Left ventricle myocardium inferior (tissue), 1 donor: ENCODE data around the gene PDE1C. TPM values are rescaled to one million over a fixed set of nuclear protein-coding genes. Genes with fewer than 3 reads are reported as not detected.
A peak's percentile ranks its signal among the peaks of the same experiment; 100 is the strongest.

Experiments
- DNase-seq: peaks from one replicate; pipeline ENCODE4 v3.0.0-alpha.2; 2020
- H3K27ac ChIP-seq: fragments of 200-600 bp; replicated peaks from 2 replicates; pipeline ENCODE4 v1.8.0; 2021
- H3K27me3 ChIP-seq: fragments of 200-600 bp; 2 replicates; pipeline ENCODE4 v1.8.0; 2021; ENCODE audit warnings: low read depth
- H3K36me3 ChIP-seq: fragments of 200-600 bp; 2 replicates; pipeline ENCODE4 v1.8.0; 2021
- H3K4me1 ChIP-seq: fragments of 200-600 bp; 2 replicates; pipeline ENCODE4 v1.8.0; 2021
- H3K4me3 ChIP-seq: fragments of 200-600 bp; 2 replicates; pipeline ENCODE4 v1.8.0; 2021; ENCODE audit warnings: mild to moderate bottlenecking, moderate library complexity
- H3K9me3 ChIP-seq: fragments of 200-600 bp; replicated peaks from 2 replicates; pipeline ENCODE4 v1.8.0; 2021
- intact Hi-C: fragments of 100-400 bp; cut with micrococcal nuclease; formaldehyde crosslinking; loops from one replicate; pipeline ENCODE4 v1.11.0; 2022
- total RNA-seq: library from RNA; stranded (reverse); fragmentation: NEBNext Ultra II Directional; extraction: Animal tissue kit (Norgen Biotek cat#: 25700); gene quantifications from one replicate; pipeline ENCODE4 v1.2.1, GENCODE V29; 2021
- TF ChIP-seq, protein P1 (sequence below): fragments of 200-600 bp; IDR thresholded peaks from 2 replicates; pipeline ENCODE4 v1.8.0; 2021; ENCODE audit warnings: antibody characterized with exemption, mild to moderate bottlenecking, borderline replicate concordance
- donor health status: DM: no; HTN: yes; CAD: no; lungs with severe emphysema.

Gene PDE1C
- total RNA-seq, 1 donor from 2014 or later: 207 TPM

DNA sequence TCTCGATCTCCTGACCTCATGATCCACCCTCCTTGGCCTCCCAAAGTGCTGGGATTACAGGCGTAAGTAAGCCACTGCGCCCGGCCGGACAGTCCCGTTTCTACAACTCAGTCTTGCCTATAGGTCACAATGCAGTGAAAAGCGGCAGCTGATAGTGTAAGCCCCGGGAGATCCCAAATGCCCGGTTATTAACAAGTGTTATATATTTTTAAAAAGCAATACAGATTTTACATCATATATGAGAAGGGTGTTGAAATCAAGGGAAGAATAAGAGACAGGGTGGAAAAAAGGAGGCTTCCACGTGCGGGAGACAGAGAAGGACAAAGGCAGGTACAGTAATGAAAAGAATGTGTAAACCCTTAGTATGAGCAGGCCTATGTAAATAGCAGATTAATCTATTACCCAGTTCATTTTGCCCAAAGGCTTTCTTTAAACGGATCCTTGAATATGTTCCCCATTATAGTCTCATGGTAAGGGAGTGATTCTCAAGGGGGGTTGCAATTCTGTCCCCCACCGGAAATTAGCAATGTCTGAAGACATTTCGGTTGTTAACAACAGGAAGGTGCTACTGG lies 170.8 kb downstream of the PDE1C start:
- no peak for DNase-seq
- no peak overlapping the region for H3K27ac ChIP-seq
- H3K4me1 ChIP-seq: peaks cover 70% of the 10 kb centered on the region
- no peaks in the 10 kb centered on the region for H3K36me3 ChIP-seq
- no peaks in the 10 kb centered on the region for H3K9me3 ChIP-seq
- TF ChIP-seq, protein P1, sequence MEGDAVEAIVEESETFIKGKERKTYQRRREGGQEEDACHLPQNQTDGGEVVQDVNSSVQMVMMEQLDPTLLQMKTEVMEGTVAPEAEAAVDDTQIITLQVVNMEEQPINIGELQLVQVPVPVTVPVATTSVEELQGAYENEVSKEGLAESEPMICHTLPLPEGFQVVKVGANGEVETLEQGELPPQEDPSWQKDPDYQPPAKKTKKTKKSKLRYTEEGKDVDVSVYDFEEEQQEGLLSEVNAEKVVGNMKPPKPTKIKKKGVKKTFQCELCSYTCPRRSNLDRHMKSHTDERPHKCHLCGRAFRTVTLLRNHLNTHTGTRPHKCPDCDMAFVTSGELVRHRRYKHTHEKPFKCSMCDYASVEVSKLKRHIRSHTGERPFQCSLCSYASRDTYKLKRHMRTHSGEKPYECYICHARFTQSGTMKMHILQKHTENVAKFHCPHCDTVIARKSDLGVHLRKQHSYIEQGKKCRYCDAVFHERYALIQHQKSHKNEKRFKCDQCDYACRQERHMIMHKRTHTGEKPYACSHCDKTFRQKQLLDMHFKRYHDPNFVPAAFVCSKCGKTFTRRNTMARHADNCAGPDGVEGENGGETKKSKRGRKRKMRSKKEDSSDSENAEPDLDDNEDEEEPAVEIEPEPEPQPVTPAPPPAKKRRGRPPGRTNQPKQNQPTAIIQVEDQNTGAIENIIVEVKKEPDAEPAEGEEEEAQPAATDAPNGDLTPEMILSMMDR: no peak
- intact Hi-C loops: no loop called here
- H3K27me3 ChIP-seq: no peaks in the 10 kb centered on the region
- H3K4me3 ChIP-seq: no peak overlapping the region

DNA sequence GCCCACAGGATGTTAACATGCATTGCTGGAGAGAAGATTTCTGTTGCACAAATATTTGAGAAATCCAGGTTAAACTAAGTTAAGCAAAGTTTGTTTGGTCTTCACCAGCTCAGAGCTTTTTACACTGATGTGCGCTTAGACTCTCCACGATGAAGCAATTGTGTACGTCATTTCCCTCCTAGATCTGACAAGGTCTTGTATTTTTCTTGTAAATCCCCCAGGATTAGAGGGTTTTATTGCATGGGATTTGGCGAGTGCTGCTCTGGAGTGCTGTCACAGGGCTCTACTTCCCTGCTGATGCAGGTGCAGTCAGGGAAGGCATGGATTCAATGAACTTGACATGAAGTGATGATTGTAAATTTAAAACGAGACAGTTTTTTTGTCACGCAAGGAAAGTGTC lies 173.3 kb downstream of the PDE1C start:
- TF ChIP-seq, protein P1: no peak
- no peaks in the 10 kb centered on the region for H3K9me3 ChIP-seq
- H3K27ac ChIP-seq: no peak overlapping the region
- H3K36me3 ChIP-seq: no peaks in the 10 kb centered on the region
- no peak for DNase-seq
- intact Hi-C loops: no loop called here
- H3K27me3 ChIP-seq: no peaks in the 10 kb centered on the region
- H3K4me3 ChIP-seq: no peak overlapping the region
- H3K4me1 ChIP-seq: peaks cover 78% of the 10 kb centered on the region

DNA sequence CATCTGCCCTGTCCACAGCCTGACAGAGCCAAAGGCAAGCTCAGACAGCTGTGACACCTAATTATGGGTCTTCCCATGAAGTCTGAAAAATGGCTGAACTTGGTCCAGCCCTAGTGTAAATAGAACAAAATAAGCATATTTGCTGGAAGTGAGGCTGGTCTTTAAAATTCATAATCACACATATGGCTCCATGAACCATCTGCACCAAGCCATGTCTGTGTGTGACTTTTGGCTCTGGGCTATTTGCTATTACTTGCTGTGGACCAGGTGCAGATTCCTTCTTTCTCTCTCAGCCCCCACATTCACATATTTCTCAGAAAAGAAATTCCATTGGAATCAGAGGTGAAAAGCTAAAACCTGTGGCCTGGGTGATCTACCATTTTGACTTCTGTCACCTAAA lies 175.9 kb downstream of the PDE1C start:
- Histone ChIP-seq H3K36me3 (no peaks in the 10 kb centered on the region), H3K4me1 (peaks cover 97% of the 10 kb centered on the region), H3K27ac (peak overlapping the region; percentile 30), H3K4me3 (no peak overlapping the region), H3K27me3 (no peaks in the 10 kb centered on the region), H3K9me3 (no peaks in the 10 kb centered on the region)
- intact Hi-C loops: no loop called here
- TF ChIP-seq, protein P1: no peak
- no peak for DNase-seq

DNA sequence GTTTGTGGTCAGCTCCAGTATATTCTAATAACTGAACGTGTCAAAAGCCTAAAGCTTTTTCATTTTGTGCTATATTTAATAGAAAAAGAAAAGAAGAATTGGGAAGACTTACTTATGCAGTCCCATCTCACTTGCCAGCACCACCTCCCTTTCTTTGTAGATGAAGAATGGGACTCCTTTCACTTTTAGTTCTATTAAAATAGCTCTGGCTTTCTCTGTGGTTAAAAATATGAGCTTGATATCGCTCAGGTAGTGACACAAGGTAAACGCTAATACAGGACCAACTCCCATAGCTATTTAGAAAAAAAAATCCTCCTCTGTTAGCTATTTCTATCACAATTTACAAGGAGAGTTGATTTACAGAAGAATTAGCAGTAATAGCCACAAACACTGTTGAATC lies 176.8 kb downstream of the PDE1C start:
- DNase-seq: no peak
- TF ChIP-seq, protein P1: no peak
- peaks cover 97% of the 10 kb centered on the region for H3K4me1 ChIP-seq
- peak overlapping the region; percentile 30 for H3K27ac ChIP-seq
- no peaks in the 10 kb centered on the region for H3K27me3 ChIP-seq
- no peak overlapping the region for H3K4me3 ChIP-seq
- intact Hi-C loops: no loop called here
- no peaks in the 10 kb centered on the region for H3K36me3 ChIP-seq
- H3K9me3 ChIP-seq: no peaks in the 10 kb centered on the region

DNA sequence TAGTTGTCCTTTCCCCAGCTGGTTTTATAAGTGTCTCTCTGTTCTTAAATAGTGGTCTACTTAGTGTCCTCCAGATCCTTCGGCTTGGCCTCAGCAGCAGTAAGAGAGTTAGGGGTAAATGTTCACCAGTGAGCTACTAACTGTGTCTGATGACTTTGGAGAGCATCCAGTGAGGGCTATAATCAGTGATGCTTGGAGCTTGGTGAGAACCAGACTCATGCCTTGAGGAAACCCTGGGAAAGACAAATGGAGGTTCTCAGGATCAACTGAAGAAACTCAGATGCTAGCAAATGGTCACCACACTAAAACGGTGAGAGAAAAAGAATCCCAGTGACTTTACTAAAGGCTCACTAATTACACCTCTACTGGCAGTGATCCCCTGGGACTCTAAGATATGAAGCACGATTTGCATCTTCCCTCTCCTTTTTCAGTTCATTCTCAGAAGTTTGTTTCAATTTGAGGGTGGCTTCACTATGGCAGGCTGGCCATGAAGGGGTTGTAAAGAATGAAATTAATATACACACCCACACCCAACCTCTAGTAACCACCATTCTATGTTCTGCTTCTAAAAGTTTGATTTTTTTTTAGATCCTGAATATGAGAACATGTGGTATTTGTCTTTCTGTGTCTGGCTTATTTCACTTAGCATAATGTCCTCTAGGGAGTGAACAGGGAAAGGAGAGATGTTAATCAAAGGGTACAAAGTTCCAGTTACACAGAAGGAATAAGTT lies 177.9 kb downstream of the PDE1C start:
- Histone ChIP-seq H3K4me1 (peaks cover 88% of the 10 kb centered on the region), H3K4me3 (no peak overlapping the region), H3K36me3 (no peaks in the 10 kb centered on the region), H3K27me3 (no peaks in the 10 kb centered on the region), H3K27ac (peak overlapping the region; percentile 39), H3K9me3 (no peaks in the 10 kb centered on the region)
- DNase-seq: no peak
- intact Hi-C loops: no loop called here
- TF ChIP-seq, protein P1: no peak
